Rectal smooth muscle tissue (tissue), 1 donor: Measurements from ENCODE around the gene SLC49A4.

Experiments used
- H3K27ac ChIP-seq: one replicate; pipeline ENCODE4 v1.7.0; 2013; ENCODE audit warnings: low read depth, low read length, inconsistent platforms
- H3K27me3 ChIP-seq: one replicate; pipeline ENCODE4 v1.7.0; 2013; ENCODE audit warnings: low read length; ENCODE audit not compliant: control insufficient read depth, insufficient read depth
- H3K36me3 ChIP-seq: one replicate; pipeline ENCODE4 v1.7.0; 2013; ENCODE audit warnings: low read length; ENCODE audit not compliant: control insufficient read depth, insufficient read depth
- H3K4me1 ChIP-seq: one replicate; pipeline ENCODE4 v1.7.0; 2013; ENCODE audit warnings: low read length; ENCODE audit not compliant: control insufficient read depth, insufficient read depth
- H3K4me3 ChIP-seq: one replicate; pipeline ENCODE4 v1.7.0; 2013; ENCODE audit warnings: low read length
- H3K9ac ChIP-seq: one replicate; pipeline ENCODE4 v1.7.0; 2013; ENCODE audit warnings: low read length

The SLC49A4 gene

DNA sequence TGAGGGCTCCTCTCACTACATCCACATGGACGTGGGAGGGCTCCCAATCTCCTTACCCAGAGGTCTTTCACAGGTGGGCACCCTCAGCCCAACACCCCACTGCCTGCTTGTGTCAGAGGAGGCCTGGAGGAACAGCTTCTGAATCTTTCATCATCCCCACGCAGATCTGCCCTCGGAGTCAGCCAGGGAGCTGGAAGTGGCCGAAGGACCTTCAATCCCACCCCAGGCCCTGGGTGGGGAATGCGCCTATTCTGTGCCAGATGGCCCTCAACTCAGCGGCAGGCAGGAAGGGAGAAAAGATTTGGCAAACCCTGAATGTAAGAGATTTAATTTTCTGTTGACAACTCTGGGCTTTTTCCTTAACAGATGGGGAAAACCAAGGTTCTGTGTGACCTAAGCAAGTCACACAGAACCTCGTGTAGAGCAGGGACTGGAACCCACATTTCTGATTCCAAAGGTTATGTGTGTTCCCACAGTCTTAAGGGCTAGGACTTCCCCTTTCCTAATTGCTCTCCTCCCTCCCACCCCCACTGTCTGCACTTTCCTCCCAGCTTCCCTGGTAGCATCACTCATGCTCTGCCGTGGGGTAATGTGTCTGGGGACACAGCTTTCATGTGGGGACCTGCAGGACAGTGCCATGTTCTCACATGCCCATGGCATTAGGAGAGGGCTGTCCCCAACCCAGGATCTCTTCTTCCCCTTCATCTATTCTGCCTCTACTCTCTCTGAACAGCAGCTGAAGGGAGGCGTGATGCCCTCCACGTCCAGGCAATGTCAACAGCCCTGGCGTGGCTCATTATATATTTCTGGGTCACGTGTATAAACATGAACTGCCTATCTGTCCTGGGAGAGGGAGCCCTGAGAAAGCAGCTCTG lies 134.6 kb downstream of the SLC49A4 start:
- Histone ChIP-seq H3K4me3 (no peak overlapping the region), H3K27me3 (no peaks in the 10 kb centered on the region), H3K36me3 (no peaks in the 10 kb centered on the region), H3K4me1 (no peaks in the 10 kb centered on the region), H3K27ac (no peak overlapping the region), H3K9ac (no peak overlapping the region)

DNA sequence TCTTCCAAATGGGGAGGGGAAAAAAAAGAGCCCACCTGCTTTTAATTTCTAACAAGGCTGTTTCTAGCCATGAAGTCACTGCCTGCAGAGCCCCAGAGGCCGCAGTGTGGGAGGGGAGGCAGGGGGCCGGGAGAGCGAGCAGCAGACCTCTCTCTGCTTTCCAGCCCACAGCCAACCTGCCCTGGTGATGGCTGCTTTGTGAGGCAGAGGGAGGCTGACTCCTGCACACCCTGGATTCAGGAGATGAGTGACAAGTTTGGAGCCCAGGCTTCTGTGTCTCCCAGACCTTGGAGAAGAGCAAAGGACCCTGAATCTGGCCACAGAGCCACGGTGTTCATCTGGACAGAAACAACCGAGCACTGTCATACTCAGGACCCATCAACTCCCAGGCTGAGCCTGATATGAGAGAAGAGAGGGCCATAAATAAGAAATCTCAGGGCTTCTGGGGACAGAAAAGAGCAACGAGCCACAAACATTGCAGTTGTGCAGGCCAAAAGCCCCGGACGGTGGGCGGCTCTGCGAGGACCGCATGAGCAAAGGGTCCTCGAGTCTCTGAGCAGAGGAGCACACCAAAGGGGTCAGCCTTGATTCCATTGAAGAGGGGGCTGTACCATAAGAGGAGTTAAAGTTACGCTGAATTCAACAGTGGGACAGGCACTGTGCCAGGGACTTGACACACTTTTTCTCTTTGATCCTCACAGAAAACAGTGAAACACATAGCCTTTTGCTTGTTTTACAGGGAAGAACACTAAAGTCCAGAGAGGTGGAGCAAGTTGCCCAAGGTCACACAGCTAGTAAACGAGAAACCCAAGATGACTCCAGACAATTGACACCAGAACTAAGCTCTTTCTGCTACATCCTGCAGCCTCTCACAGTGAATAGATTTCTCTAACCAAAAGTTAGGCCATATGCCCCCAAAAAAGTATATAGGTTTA lies 135.5 kb downstream of the SLC49A4 start:
- H3K36me3 ChIP-seq = no peaks in the 10 kb centered on the region
- no peak overlapping the region for H3K9ac ChIP-seq

More for the DNA sequence above, 135.5 kb downstream of the SLC49A4 start:
- Histone ChIP-seq H3K4me1 (no peaks in the 10 kb centered on the region), H3K4me3 (no peak overlapping the region), H3K27ac (no peak overlapping the region), H3K27me3 (no peaks in the 10 kb centered on the region)
